ENCODE results near the gene C1QTNF5.
"Not testable (repeated sequence)": the region's sequence is repeated elsewhere in the genome, so short reads cannot be mapped to it uniquely, and the experiment has no call there.

The C1QTNF5 gene, protein sequence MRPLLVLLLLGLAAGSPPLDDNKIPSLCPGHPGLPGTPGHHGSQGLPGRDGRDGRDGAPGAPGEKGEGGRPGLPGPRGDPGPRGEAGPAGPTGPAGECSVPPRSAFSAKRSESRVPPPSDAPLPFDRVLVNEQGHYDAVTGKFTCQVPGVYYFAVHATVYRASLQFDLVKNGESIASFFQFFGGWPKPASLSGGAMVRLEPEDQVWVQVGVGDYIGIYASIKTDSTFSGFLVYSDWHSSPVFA

DNA sequence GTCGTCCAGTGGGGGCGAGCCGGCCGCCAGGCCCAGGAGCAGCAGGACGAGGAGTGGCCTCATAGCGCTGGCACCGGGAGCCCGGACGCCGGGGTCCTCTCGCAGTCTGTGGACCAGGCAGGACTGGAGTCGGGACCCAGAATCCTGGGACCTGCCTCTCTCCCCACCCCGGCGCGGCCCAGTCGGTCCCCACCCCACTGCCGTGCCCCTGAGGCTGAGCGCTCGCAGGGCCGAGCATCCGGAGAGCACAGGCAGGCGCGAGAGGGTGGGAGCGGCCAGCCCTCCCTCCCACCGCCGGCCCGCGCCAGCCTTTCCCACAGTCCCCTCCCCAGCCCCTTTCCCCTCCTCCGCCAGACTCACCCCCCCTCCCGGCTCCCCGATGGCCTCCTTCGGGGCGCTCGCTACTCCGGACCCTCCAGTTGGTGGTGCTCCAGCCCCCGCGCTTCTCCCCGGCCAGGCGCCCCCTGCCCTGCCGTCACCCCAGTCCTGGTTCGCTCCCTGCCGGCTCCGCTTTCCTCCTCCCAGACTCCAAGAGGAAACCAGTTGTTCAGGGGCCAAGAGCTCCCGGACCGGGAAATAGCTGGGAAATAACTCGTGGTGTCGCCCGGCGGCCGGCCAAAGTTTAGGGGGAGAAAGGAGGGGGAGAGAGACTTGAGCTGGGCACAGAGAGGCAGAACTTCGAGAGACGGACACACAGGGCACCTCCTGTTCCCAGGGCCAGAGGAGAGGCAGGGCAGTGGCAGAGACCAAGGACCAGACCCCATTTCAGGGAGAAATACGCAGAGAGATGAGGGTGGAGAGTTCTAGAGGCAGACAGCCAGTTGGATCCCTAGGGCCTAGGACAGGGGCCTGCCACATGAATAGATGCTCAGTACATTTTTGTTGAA, at the start of gene C1QTNF5:
C1QTNF5 (minus strand) TSS at position 549 of the 887 bp plus-strand sequence; CDS start at position 63, 486 bp downstream.
- DNase-seq: no peak

DNA sequence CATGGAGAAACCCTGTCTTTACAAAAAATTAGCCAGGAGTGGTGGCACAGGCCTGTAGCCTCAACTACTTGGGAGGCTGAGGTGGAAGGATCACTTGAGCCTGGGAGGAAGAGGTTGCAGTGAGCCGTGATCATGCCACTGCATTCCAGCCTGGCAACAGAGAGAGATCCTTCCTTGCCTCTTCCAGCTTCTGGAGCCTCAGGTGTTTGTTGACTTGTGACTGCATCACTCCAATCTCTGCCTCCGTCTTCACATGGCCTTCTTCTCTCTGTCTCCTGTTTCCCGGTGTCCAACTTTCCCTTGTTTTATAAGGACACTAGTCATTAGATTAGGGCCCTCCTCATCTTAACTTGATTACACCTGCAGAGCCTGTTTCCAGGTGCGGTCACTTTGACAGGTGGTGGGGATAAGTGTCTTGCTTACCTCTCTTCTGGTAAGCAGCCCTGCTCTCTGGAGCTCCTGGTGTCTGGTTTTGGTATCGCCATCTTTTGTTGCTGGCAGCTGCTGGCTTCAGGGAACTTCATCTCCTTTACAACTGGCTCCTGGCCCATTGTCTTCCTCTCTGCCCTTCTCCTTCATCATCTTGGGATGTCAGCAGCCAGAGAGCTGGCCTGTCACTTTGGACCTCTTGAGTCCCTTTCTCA, 49.0 kb upstream of the C1QTNF5 start:
- no peak for DNase-seq

GRCh38 chr11:119388103-119388502, 47.4 kb upstream of the C1QTNF5 start:
- DNase-seq: no peak

DNA sequence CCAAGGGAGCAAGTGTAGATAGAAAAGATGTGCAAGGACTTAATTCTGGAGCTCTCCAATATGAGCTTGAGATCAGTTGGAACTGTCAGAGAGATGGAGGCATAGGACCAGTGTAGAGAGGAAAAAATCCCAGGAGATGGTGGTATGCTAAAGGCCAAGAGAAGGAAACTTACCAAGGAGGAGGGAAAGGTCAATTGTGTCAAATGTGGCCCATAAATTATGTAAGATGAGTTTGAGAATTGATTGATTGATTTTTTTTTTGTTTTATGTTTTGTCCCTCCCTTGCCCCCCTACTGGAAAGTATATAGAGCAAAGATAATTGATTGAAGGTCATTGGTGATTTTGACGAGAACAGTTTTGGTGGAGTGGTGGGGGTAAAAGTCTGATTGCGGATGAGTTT, 43.6 kb upstream of the C1QTNF5 start:
- DNase-seq: no peak

GRCh38 chr11:119382513-119382912, 41.8 kb upstream of the C1QTNF5 start:
- not testable (repeated sequence) for DNase-seq

- no peak for DNase-seq
These were observed 41.4 kb upstream of the C1QTNF5 start for GRCh38 chr11:119382101-119382500.

GRCh38 chr11:119381181-119381988, 40.7 kb upstream of the C1QTNF5 start, which contains the start of gene USP2:
TSS of gene USP2 (minus strand) at chr11:119381690. CDS start at chr11:119373480, 8,210 bp downstream.
- peak; percentile 98 to 99 for DNase-seq

DNA sequence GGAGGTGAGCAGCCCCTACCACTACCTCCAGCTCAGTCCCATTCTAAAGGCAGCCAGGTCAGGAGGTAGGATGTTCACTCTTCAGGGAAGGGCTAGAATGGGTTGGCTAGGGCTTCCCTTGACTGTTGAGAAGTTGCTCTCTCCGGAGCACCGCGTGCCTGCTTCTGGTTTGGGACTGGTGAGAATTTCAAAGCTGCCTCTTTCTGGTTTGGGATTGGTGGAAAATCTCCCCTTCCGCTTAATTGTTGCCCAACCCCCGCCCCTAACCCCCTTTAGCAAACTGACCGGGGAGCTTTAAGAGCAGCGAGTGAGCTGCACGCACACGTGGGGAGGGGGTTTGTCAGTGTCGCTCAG, 40.1 kb upstream of the C1QTNF5 start:
- no peak for DNase-seq

DNA sequence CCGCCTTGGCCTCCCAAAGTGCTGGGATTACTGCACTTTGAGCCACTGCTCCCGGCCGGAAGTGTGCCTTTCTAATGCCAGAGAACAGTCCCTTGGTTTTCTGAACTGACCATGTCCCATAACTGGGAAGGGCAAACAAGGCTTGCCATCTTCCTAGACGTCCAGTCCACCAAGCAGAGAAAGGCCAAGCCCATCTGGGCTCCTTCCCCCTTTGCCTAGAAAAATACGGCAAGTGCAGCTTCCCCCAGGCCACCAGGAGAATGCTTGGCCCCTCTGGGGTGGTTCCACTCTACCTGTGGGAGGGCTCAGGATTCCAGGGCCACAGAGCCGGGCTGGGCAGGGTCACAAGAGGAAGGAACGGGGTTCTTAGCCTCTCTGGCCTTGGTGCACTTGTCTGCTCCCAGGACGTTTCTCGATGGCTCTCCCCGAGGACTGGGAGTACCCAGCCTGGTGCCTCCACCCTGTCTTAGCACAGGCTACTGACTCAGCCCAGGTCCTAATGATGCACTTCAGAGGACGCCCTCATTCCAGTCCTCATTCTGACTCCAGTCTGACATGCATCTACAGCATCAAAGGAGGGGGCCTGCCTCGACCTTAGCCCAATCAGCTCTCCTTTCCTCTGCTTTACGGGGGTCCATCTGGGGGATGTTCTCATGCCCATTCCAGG, 39.6 kb upstream of the C1QTNF5 start:
- no peak for DNase-seq

- DNase-seq: no peak
These were observed 38.3 kb upstream of the C1QTNF5 start for GRCh38 chr11:119378851-119379465.

DNA sequence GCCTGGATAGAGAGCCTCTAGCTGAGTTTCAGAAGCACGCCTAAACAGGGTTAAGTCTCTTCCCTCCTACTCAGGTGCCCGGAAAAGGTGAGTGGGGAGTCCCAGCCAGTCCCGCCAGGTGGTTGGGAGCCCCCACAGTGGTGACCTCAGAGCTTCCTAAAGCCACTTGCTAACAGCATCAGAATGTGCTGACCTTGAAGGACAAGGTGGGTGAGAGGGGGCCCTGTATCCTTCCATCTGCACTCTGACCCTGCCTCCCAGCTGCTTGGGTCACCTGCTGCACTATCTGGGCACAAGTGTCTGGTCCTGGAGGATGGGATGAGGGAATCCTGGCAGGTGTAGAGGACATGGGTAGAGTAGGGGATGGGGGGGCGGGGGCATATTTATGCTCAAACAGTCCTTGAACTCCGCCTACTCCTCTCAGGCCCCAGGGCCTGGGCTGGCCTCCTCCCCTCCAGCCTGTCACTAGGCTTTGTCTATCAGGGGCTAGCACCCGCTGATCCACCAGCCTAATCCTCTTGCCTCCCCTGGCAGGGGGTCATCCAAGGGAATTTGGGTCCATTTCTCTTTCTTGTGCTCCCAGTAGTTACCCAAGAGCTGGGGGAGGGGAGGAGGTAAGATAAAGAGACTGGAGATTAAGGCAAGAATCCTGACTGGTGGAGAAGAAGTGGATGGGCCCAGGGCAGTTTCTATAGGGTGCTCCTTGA, 37.4 kb upstream of the C1QTNF5 start:
- no peak for DNase-seq

DNA sequence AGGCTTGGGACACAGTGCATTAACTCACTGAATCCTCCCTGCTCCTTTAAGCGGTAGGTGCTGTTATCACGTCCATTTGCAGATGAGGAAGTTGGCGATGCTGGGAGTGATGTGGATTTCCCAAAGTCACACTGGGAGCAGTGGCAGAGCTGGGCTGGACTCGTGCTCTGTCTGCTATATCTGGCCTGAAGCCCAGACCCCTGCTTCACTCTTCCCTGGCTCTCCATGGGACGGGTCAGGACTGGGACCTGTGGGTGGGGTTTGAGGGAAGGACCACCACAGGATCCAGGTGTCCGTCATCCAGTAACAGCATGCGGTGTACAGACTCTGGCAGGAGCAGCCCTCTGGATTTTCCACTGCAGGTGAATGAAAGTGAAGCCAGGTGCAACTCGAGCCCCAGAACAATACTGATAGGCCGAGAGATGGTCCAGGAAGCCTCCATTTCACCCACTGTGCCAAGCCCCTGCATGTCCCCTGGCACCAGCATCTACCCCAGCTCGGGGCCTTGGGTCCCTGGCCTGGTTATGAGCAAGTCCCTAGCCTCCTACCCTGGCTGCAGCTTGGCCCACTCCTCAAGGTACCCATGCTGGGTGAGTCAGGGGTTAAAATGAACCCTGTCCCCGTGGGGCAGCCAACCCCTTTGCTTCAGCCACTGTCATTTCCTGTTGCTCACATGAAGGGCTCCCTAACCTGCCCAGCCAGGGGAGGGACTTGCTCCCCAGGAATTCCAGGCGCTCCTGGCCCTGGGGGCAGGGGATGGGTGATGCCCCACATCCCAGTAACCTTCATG, 36.6 kb upstream of the C1QTNF5 start:
- DNase-seq: no peak

GRCh38 chr11:119376197-119376847, 35.6 kb upstream of the C1QTNF5 start:
- DNase-seq: no peak

DNA sequence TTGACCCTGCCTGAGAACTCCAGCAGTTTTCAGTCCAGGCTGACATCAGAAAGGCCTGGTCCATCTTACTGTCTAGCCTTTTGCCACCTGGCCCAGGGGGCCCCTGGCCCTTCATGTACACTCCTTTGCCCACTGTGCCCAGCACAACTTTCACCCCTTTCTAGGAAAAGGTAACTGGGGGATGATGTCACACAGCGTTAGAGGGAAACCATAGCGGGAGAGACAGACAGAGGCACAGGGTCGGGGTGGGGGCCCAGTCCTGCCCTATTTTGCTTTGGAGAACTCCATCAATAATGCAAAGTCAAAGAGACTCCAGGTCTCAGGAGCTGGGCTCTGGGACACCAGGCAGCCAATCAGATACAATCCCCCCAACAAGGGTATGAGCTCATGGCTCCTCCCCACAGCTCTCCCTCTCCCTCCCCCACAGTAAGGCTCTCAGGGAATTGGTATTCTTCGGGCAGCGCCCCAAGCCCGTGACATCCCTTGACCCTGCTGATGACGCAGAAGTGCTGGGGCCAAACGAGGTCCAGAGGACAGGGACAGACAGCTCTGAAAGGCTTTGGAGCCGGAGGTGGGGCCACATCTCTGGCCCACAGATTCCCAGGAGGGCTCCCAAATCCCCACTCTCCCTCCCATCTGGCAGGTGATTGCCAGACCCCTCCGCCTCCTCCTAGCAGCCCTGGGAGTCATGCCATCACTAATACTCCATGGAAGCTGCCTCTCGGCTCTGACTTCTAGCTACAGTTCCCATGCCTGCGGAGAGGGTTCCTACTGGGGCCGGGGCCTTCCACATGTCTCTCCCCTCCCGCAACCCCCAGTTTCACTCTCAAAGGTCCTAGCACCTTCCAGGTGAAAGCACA, 34.9 kb upstream of the C1QTNF5 start:
- DNase-seq: no peak

DNA sequence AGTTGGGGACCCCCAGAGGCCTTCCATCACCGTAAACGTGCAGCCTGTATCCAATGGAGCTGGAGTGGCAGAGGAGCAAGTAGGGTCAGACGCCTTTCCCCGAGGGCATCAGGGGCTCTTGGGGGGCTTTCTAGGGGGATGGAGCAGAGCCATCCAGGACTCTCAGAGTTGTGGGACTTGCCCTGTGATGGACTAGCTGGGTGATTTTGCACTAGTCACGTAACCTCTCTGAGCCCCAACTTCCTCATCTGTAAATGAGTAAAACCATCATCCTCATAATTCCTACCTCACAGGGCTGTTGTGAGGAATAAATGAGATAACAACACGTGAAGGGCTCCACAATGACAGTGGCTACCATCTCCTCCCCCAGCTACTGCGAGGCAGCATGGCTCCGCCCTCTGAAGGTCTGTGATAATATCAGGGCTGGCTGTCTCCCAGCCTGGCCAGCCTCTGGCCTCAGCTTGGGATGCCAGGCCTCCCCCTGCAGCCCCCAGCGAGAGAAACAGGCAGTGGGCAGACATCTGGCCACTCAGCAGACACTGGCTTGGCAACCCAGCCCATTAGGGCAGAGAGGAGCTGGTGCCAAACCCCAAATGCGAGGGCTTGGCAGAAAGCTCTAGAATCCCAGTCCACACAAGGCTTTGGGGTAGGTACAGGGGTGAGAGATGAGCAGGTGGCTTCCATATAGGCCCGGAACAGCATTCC, 34.1 kb upstream of the C1QTNF5 start:
- no peak for DNase-seq

DNA sequence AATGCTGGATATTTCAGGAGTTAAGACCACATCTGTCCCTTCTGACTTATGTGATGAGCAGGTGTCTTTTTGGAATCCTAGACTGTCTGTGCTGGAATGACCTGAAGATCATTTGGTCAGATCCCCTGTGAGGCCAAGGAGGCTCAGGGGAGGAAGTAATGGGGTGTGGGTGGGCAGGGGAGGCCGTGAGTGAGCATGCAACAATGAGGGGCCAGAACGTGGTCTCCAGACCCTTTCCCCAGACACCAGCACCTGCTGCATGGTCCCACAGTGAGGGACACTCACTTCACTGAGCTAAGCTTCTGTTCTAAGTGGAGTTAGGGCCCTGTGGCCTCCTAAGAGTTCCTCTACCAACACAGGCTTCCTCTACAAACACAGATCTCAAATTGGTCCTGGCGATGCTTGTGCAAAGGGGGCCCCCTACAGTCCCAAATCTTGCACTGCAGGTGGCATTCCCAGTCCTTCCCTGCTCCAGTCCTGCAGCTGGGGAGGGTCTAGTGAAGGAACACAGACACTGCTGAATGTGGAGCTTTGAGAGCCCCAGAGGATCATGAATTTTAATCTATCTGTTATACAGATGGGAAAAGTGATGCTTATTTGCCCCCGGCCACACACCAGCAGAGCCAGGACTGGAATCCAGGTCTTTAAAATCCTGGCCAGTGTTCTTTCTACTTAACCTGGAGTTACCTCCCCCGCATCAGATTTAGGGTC, 33.4 kb upstream of the C1QTNF5 start:
- peak; percentile 47 to 52 for DNase-seq

All from stimulated activated CD4-positive, alpha-beta T cell treated with anti-CD3 and anti-CD28 coated beads, Interleukin-2, amount 100 ng/mL, for 48 hours (primary cell).